ENCODE data around the gene SLC30A10. TPM values are rescaled to one million over a fixed set of nuclear protein-coding genes. Genes with fewer than 3 reads are reported as not detected.
A peak's percentile ranks its signal among the peaks of the same experiment; 100 is the strongest.
"Not testable (repeated sequence)": the region's sequence is repeated elsewhere in the genome, so short reads cannot be mapped to it uniquely, and the experiment has no call there.

The SLC30A10 gene
- polyA plus RNA-seq, 6 donors from 2014 or later: not detected

DNA sequence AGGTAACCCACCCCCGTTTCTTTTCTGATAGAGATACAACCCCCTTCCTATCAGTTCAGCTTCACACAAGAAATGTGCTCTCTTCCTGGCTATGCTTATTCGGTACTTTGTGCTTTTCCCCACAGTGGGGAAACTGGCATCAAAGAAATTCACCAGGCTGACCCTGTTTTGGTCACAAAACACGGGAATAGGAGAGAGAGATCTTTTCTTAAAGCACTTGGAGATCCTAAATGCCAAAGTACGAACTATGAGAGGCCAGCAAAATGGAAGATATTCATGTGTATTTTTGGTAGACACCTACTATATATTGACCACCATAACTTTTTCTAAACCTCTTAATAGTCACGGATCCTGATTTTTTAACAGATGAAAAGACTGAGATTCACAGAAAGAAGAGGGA lies 30.0 kb downstream of the SLC30A10 start:
- Mint-ChIP-seq H3K27me3 (peaks cover 0 to 10% (median 7%) of the 10 kb centered on the region in 3 donors), H3K4me1 (no peaks in the 10 kb centered on the region), H3K9me3 (peaks cover 0 to 4% (median 0%) of the 10 kb centered on the region in 7 donors), H3K27ac (no peak overlapping the region), H3K36me3 (no peaks in the 10 kb centered on the region), H3K4me3 (no peak overlapping the region)
- DNase-seq (no peak), ATAC-seq (ENCODE audit: low read depth in 2 of 2) (no peak)

DNA sequence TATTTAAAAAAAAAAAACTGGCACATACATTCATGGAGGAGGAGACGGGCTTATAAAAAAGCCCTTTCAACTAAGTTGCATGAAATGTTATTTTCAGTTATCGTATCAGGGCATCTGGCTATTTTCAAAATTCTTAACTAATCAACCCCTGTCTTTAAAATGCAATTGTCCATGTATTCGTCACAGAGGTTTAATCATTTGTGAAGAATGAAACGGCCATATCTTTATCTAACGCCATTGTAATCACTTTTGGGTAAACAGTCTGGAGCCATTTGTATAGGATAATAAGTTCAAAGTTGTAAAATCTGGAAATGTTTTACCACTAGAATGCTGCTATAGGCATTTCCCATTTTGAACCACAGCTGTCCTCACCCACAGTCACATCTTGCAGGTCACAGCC lies 30.4 kb downstream of the SLC30A10 start:
- Mint-ChIP-seq H3K9me3 (peaks cover 0 to 4% (median 0%) of the 10 kb centered on the region in 7 donors), H3K36me3 (no peaks in the 10 kb centered on the region), H3K27ac (no peak overlapping the region), H3K4me3 (no peak overlapping the region), H3K4me1 (no peaks in the 10 kb centered on the region), H3K27me3 (peaks cover 0 to 10% (median 2%) of the 10 kb centered on the region in 3 donors)
- no peak for DNase-seq
- ATAC-seq (ENCODE audit: low read depth in 2 of 2): no peak

DNA sequence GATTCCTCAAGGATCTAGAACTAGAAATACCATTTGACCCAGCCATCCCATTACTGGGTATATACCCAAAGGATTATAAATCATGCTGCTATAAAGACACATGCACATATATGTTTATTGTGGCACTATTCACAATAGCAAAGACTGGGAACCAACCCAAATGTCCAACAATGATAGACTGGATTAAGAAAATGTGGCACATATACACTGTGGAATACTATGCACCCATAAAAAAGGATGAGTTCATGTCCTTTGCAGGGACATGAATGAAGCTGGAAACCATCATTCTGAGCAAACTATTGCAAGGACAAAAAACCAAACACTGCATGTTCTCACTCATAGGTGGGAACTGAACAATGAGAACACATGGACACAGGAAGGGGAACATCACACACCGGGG lies 36.1 kb downstream of the SLC30A10 start:
- ATAC-seq (ENCODE audit: low read depth in 2 of 2); H3K4me3 Mint-ChIP-seq; H3K27ac Mint-ChIP-seq; H3K36me3 Mint-ChIP-seq; DNase-seq; H3K4me1 Mint-ChIP-seq: not testable (repeated sequence)
- peaks cover 0 to 21% (median 0%) of the 10 kb centered on the region in 3 donors for H3K27me3 Mint-ChIP-seq
- peaks cover 0 to 13% (median 6%) of the 10 kb centered on the region in 7 donors for H3K9me3 Mint-ChIP-seq

DNA sequence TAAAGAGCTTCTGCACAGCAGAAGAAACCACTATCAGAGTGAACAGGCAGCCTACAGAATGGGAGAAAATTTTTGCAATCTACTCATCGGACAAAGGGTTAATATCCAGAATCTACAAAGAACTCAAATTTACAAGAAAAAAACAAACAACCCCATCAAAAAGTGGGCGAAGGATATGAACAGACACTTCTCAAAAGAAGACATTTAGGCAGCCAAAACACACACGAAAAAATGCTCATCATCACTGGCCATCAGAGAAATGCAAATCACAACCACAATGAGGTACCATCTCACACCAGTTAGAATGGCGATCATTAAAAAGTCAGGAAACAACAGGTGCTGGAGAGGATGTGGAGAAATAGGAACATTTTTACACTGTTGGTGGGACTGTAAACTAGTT lies 36.5 kb downstream of the SLC30A10 start:
- H3K27me3 Mint-ChIP-seq: peaks cover 1 to 25% (median 3%) of the 10 kb centered on the region in 3 donors
- peaks cover 0 to 13% (median 6%) of the 10 kb centered on the region in 7 donors for H3K9me3 Mint-ChIP-seq

DNA sequence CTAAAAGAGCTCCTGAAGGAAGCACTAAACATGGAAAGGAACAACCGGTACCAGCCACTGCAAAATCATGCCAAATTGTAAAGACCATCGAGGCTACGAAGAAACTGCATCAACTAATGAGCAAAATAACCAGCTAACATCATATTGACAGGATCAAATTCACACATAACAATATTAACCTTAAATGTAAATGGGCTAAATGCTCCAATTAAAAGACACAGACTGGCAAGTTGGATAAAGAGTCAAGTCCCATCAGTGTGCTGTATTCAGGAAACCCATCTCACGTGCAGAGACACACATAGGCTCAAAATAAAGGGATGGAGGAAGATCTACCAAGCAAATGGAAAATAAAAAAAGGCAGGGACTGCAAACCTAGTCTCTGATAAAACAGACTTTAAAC lies 39.7 kb downstream of the SLC30A10 start:
- not testable (repeated sequence) for H3K4me3 Mint-ChIP-seq; H3K4me1 Mint-ChIP-seq; DNase-seq; ATAC-seq (ENCODE audit: low read depth in 2 of 2); H3K36me3 Mint-ChIP-seq; H3K27ac Mint-ChIP-seq
- peaks cover 11 to 33% (median 30%) of the 10 kb centered on the region in 3 donors for H3K27me3 Mint-ChIP-seq
- peaks cover 0 to 13% (median 6%) of the 10 kb centered on the region in 7 donors for H3K9me3 Mint-ChIP-seq

More for the DNA sequence above, 36.5 kb downstream of the SLC30A10 start:
- H3K36me3 Mint-ChIP-seq; ATAC-seq (ENCODE audit: low read depth in 2 of 2); H3K4me1 Mint-ChIP-seq; DNase-seq; H3K27ac Mint-ChIP-seq; H3K4me3 Mint-ChIP-seq: not testable (repeated sequence)

DNA sequence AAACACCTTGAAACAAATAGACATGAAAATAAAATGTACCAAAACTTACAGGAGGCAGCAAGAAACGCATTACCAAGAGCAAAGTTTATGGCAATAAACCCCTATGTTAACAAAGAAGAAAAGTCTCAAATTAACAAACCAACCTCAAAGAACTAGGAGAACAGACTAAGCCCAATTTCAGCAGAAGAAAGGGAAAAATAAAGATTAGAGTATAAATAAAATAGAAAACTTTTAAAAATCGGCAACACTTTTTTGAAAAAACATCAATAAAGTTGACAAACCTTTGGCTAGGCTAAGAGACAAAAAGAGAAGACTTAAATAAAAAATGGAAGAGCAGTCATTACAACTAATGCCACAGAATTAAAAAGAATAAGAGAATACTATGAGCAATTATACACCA lies 42.7 kb downstream of the SLC30A10 start:
- Mint-ChIP-seq H3K27me3 (peaks cover 17 to 36% (median 35%) of the 10 kb centered on the region in 3 donors), H3K27ac (peak overlapping the region in 1 of 6 donors; percentile 3), H3K9me3 (peaks cover 0 to 9% (median 5%) of the 10 kb centered on the region in 7 donors), H3K4me3 (no peak overlapping the region), H3K36me3 (no peaks in the 10 kb centered on the region), H3K4me1 (no peaks in the 10 kb centered on the region)
- DNase-seq (no peak), ATAC-seq (ENCODE audit: low read depth in 2 of 2) (no peak)

DNA sequence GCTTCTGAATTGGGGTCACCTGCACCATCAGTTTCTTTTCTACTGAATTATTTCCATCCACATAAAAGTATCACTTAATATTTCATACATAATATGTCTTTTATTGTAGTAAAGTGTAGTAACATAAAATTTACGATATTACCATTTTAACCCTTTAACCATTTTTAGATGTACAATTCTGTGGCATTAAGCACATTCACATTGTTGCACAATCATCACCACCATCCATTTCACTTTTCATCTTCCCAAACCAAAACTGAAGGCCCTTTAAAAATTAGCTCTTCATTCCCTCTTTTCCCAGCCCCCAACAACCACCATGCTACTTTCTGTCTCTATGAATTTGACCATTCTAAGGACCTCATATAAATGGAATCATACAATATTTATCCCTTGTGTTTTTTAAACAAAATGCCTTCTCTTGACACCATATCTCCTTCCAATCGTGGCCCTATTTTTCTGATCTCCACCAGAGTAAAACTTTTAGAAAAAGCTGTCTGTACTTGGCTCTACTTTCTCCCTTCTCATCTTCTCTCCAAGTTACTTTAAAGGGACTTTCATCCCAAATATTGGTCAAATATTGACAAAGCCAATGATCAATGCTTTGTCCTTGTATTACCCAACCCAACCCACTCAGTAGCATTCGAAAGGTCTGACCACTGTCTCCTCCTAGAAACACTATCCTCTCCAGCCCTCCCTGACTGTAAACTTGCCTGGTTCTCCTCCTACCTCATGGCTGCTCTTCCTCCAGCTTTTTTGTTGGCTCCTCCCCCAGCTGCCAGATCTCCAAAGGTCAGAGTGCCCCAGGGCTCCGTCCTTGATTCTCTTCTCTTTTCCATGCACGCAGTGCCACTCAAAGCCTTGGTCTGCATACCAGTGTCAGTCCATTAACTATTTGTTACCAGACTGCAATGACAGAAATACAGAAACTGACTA lies 44.7 kb downstream of the SLC30A10 start:
- H3K9me3 Mint-ChIP-seq: peaks cover 0 to 2% (median 0%) of the 10 kb centered on the region in 7 donors
- ATAC-seq (ENCODE audit: low read depth in 2 of 2) (no peak), DNase-seq (no peak)
- no peaks in the 10 kb centered on the region for H3K36me3 Mint-ChIP-seq
- H3K27ac Mint-ChIP-seq: no peak overlapping the region
- no peaks in the 10 kb centered on the region for H3K4me1 Mint-ChIP-seq
- no peak overlapping the region for H3K4me3 Mint-ChIP-seq
- peaks cover 17 to 35% (median 28%) of the 10 kb centered on the region in 3 donors for H3K27me3 Mint-ChIP-seq

DNA sequence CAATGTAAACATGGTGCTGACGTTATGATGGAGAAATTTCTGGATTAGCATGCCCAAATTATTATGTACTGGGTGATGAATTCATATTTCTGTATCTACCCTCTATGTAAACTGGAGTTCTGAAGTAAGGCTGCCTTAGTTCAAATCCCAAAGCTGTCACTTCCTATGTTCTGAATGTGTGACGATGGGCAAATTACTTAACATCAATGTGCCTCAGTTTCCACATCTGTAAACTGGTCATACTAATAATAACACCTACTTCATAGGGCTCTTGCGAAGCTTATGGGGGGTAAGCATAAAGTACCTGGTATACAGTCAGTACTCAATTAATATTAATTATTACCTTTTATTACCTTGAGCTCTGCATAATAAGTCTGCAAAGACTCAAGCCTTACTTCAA lies 45.6 kb downstream of the SLC30A10 start:
- ATAC-seq (ENCODE audit: low read depth in 2 of 2) (no peak), DNase-seq (no peak)
- H3K36me3 Mint-ChIP-seq: no peaks in the 10 kb centered on the region
- no peaks in the 10 kb centered on the region for H3K4me1 Mint-ChIP-seq
- no peak overlapping the region for H3K27ac Mint-ChIP-seq
- H3K9me3 Mint-ChIP-seq: peaks cover 0 to 2% (median 0%) of the 10 kb centered on the region in 7 donors
- no peak overlapping the region for H3K4me3 Mint-ChIP-seq
- peaks cover 17 to 38% (median 24%) of the 10 kb centered on the region in 3 donors for H3K27me3 Mint-ChIP-seq

DNA sequence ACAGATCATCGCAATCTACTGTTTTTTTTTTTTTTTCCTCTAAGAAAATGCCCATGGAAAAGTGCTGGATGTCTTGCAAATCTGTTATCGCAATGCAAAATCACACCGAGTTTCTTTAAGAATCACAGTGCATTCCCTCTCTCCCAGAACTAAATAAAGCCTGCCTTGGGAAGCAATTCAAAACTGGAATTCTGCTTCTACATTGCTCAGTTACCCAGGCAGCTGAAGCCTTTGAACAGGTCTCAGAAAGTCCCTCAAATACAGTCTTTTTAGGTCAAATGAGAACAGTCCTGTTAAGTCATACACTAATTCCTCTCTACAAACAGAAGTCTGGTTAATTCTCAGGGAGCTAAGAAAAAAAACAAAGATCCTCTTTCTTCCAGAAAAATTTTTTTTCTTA lies 46.3 kb downstream of the SLC30A10 start:
- H3K36me3 Mint-ChIP-seq: no peaks in the 10 kb centered on the region

DNA sequence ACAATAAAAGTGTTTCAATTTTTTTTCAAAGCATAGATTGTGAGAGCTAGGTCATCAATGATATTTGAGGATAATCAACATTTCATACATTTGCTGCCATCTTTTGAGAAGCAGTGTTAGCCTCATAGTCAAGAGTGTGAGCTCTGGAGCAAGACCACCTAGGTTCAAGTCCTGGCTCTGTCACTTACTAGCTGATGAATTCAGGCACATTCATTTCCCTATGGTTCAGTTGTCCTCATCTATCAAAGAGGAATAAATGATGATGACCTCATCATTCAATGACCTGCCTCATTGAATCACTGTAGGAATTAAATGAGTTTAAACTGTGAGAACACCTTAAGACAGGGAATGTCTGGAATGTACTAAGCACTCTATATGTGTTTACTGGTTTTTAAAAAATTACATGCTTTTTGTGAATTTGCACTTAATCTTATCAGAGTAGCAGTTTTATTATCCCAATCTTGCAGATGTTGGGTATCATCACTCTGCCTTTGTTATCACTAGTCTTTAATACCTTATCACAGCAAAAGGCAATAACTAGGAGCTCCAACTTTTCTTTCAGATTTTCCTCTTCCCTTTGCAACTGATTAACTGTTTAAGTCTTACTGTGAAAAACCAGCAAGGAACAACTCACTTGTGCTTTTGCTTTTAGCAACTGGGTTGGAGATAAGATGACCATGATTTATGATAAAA lies 47.4 kb downstream of the SLC30A10 start:
- Mint-ChIP-seq H3K36me3 (no peaks in the 10 kb centered on the region), H3K4me1 (no peaks in the 10 kb centered on the region), H3K4me3 (no peak overlapping the region), H3K9me3 (peaks cover 0 to 2% (median 0%) of the 10 kb centered on the region in 7 donors), H3K27ac (no peak overlapping the region), H3K27me3 (peaks cover 12 to 40% (median 14%) of the 10 kb centered on the region in 3 donors)
- ATAC-seq (ENCODE audit: low read depth in 2 of 2) (no peak), DNase-seq (no peak)

More for the DNA sequence above, 46.3 kb downstream of the SLC30A10 start:
- DNase-seq (no peak), ATAC-seq (ENCODE audit: low read depth in 2 of 2) (no peak)
- Mint-ChIP-seq H3K9me3 (peaks cover 0 to 2% (median 0%) of the 10 kb centered on the region in 7 donors), H3K4me1 (no peaks in the 10 kb centered on the region), H3K27ac (no peak overlapping the region), H3K27me3 (peaks cover 17 to 41% (median 19%) of the 10 kb centered on the region in 3 donors), H3K4me3 (no peak overlapping the region)

DNA sequence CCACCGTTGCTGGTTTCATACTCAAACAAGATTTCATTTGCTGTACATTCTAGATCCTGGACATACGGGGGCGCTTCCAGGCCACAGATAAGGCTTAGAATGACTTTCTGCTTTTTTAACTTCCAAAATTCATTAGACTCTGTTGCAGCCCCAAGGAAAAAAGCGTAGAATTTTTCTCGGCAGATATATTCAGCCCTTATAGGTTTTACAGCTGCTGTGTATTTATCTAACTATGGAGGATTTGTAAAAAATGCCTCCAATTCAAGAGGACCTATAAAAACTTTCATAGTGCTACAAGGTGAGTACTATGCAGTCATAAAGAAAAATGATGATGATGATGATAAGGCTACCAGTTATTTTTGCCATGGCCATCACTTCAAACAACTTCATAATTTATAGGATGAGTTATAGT lies 51.6 kb downstream of the SLC30A10 start:
- peaks cover 4 to 28% (median 11%) of the 10 kb centered on the region in 3 donors for H3K27me3 Mint-ChIP-seq
- ATAC-seq (ENCODE audit: low read depth in 2 of 2) (no peak), DNase-seq (no peak)
- H3K36me3 Mint-ChIP-seq: no peaks in the 10 kb centered on the region
- no peak overlapping the region for H3K27ac Mint-ChIP-seq
- no peaks in the 10 kb centered on the region for H3K4me1 Mint-ChIP-seq
- H3K9me3 Mint-ChIP-seq: peaks cover 0 to 1% (median 0%) of the 10 kb centered on the region in 7 donors
- no peak overlapping the region for H3K4me3 Mint-ChIP-seq

DNA sequence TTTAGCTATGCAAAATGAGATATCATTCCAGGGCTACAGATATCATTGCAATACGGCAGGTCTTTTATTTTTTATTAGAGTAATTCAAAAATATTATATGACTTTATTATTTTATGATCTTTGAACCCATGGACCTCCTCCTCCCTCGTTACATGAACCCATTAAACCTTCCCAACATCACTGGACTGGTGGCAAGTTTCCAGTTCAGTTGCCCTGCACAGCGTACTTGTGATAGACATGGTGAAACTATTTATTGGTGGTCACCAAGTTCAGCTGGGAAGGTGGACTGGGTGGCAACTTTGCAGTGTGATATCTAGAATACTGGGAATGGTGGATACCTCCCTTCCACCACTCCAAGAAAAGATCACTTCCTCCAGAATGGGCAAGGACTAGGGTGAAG lies 52.5 kb downstream of the SLC30A10 start:
- Mint-ChIP-seq H3K27ac (no peak overlapping the region), H3K4me3 (no peak overlapping the region), H3K27me3 (peaks cover 8 to 28% (median 11%) of the 10 kb centered on the region in 3 donors), H3K4me1 (no peaks in the 10 kb centered on the region), H3K36me3 (no peaks in the 10 kb centered on the region), H3K9me3 (peaks cover 0 to 1% (median 0%) of the 10 kb centered on the region in 7 donors)
- ATAC-seq (ENCODE audit: low read depth in 2 of 2) (no peak), DNase-seq (no peak)

DNA sequence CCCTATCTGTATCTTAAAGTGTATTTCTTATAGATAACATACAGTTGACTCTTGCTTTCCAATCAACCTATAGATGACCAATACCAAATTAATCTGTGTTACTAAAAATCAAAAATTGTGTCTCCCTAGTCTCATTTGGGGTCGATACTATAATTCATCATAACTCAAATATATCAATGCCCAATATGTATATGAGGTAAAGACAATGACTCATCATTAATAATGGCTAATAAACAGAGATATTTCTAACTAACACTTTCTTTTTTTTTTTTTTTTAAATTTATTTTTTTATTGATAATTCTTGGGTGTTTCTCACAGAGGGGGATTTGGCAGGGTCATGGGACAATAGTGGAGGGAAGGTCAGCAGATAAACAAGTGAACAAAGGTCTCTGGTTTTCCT lies 55.8 kb downstream of the SLC30A10 start:
- DNase-seq; H3K4me1 Mint-ChIP-seq; H3K4me3 Mint-ChIP-seq; H3K9me3 Mint-ChIP-seq; H3K36me3 Mint-ChIP-seq; ATAC-seq (ENCODE audit: low read depth in 2 of 2); H3K27ac Mint-ChIP-seq: not testable (repeated sequence)
- peaks cover 11 to 23% (median 11%) of the 10 kb centered on the region in 3 donors for H3K27me3 Mint-ChIP-seq

Measured in naive B cell (primary cell).